HG03095 (cell line): Measurements from ENCODE around the gene OBP2B.
"Not testable (repeated sequence)": the region's sequence is repeated elsewhere in the genome, so short reads cannot be mapped to it uniquely, and the experiment has no call there.

ENCODE experiments used
- ATAC-seq: cut with Tn5 transposase; IDR thresholded peaks from one replicate; pipeline ENCODE4 v1.9.1; 2021; ENCODE audit warnings: moderate library complexity; ENCODE audit not compliant: unreplicated experiment

OBP2B gene

GRCh38 chr9:133208880-133209300 lies at the start of gene OBP2B:
OBP2B (minus strand) TSS chr9:133209250; CDS start chr9:133209199, 51 bp downstream.
- not testable (repeated sequence) for ATAC-seq

GRCh38 chr9:133258061-133259015 lies 49.3 kb upstream of the OBP2B start:
- ATAC-seq, result no peak

GRCh38 chr9:133257465-133257956 lies 48.5 kb upstream of the OBP2B start:
- ATAC-seq, result no peak

GRCh38 chr9:133256686-133257091 lies 47.6 kb upstream of the OBP2B start:
- ATAC-seq, result no peak

- no peak for ATAC-seq
Observed at GRCh38 chr9:133256136-133256461, 47.0 kb upstream of the OBP2B start.

GRCh38 chr9:133255371-133256135 lies 46.5 kb upstream of the OBP2B start:
- no peak for ATAC-seq

DNA sequence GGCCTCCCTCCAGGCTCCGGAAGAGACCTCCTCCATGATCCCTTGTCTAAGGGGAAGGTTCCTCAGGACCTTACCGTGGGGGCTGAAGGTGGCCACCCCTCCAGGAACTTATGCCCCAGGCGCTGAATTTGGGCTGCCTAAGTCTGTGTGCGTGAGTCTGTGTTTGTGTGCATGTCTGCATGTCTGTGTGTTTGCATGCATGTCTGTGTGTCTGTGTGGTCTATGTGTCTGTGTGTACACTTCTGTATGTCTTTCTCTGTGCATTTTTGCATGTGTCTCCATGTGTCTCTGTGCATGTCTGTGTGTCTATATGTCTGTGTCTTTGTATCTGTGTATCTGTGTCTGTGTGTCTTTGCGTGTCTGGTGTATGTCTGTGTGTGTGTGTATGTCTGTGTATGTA lies 45.4 kb upstream of the OBP2B start:
- ATAC-seq, result no peak

DNA sequence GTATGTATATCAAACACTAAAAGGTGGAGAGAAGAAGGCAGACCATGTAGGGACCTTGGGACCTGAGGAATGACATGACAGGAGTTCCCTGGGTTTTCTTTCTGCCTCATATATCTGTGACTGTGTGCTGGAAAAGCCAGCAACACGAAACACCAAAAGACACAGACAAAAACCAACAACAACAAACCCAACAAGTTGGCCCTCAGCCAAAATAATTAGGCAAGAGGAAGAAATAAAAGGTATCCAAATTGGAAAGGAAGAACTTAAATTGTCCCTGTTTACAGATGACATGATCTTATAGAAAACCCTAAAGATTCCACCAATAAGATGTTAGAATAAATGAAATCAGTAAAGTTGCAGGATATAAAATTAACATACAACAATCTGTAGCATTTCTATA lies 44.2 kb upstream of the OBP2B start:
- no peak for ATAC-seq

GRCh38 chr9:133252301-133253020 lies 43.4 kb upstream of the OBP2B start:
- no peak for ATAC-seq

GRCh38 chr9:133251773-133252172 lies 42.7 kb upstream of the OBP2B start:
- ATAC-seq, result no peak

GRCh38 chr9:133251221-133251620 lies 42.2 kb upstream of the OBP2B start:
- not testable (repeated sequence) for ATAC-seq

- no peak for ATAC-seq
Observed at GRCh38 chr9:133250741-133251170, 41.7 kb upstream of the OBP2B start.

- no peak for ATAC-seq
Observed at GRCh38 chr9:133249337-133249736, 40.3 kb upstream of the OBP2B start.

DNA sequence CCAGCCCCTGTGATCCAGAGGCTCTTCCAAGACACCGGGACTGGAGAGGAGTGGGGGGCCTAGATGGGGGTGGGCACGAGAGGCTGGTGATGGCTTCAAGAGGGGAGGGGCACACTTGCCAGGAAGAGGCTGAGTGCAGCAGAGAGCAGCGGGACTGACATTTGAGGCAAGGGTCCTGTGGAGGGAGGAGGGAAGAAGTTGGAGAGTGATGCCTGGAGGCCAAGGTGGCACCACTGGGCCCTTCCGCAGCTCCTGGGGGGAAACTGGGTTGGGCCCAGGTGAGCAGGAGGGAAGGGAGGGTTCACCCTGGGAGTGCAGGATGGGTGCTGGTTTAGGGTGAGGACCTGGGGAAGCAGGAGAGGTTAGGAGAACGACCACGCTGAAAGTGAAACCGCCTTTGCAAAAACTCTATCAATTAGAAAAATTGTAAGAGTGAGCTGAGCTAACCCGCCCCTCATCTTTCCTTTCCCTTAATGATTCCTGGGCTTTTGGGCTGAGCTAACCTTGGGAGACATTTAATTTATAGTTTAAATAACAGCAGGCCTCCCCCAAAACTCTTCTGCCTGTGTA lies 39.8 kb upstream of the OBP2B start:
- ATAC-seq, result no peak

GRCh38 chr9:133247632-133248031 lies 38.6 kb upstream of the OBP2B start:
- ATAC-seq, result no peak

- no peak for ATAC-seq
Observed at GRCh38 chr9:133246991-133247390, 37.9 kb upstream of the OBP2B start.

DNA sequence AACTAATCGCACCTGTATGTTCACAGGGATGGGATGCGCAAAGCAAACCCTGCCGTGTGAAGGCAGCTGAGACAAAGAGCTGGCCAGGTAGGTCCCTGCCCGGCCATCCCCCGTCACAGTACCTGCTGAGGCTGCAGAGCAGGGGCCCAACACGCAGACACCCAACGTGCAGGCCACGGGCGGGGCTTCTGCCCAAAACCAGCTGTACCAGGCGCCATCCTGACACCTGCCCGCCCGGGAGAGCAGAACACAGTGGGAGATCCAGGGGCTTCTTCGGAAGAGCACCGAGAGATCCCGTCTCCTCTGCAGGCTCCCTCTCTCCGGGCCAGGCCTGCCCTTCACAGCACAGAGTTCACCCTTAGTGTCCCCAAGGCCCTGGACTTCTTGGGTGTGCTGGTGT lies 37.5 kb upstream of the OBP2B start:
- no peak for ATAC-seq

DNA sequence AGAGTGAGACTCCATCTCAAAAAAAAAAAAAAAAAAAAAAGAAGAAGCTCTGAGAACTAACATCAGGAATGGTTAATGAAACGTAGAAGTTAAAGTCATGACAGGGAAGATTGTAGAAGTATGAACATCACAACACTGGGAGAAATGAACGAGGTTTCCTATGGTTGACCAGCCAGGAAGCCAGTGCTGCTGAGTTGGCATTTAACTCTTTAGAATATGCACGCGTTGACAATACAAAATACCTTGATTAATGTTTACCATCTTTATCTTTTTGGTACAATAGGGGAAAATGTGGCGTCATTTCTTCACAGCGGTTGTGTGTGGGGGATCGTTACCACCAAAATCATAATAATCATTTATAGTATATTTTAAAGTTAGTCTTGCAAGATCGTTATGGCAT lies 33.9 kb upstream of the OBP2B start:
- ATAC-seq, result no peak

DNA sequence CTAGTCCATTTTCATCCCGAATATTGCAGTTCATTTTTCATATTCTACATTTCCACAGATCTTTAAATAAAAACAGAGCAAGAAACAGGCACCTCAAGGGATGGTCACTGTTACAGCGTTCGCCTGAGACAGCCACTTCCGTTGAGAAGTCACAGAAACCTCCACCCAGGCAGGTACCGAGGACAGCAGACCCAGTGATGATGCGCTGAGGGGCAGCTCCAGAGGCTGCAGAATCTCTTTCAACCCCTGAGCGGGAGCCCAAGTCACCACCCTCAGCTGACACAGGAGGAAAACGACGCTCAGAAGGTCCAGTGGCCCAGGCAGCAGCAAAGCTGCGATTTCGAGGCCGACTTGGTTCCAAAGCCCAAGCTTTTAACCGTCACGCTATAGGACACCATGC lies 33.2 kb upstream of the OBP2B start:
- no peak for ATAC-seq

DNA sequence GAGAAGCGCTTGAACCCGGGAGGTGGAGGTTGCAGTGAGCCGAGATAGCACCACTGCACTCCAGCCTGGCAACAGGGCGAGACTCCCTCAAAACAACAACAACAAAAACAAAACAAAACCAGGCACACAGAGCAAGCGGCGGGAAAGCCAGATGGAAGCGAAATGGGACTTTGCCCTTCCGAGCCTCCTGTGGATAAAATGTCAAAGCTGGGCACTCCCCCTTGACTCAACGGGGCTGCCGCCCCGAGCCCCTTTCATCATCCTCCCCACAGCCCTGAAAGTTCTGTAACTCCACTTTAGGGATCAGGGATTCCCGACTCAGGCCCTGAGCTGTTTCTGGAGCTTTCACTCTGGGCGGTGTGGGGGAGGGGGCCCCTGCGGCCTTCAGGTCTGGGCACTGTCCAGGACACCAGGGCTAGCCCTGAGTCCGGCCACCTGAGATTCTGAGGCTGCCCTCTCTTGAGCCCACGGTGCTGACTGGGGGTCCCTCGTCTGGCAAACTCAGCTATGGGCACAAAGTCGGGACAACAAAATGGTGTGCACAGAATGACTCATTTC lies 30.6 kb upstream of the OBP2B start:
- no peak for ATAC-seq
